GM12892 (cell line): ENCODE results near the gene INTS12.
A peak's percentile ranks its signal among the peaks of the same experiment; 100 is the strongest.

Source experiments
- DNase-seq: peaks from one replicate; pipeline ENCODE4 v3.0.0; 2011; ENCODE audit not compliant: insufficient read length
- FAIRE-seq: peaks from 2 replicates; lab custom pipeline; 2011; peaks lifted over from hg19 to GRCh38; lab: Jason Lieb, UNC
- POLR2A ChIP-seq: IDR thresholded peaks from 2 replicates; pipeline ENCODE4 v1.6.1; 2011; ENCODE audit warnings: low read depth, low read length, control low read depth
- POLR2AphosphoS5 ChIP-seq: IDR thresholded peaks from 2 replicates; pipeline ENCODE4 v1.6.1; 2011; ENCODE audit warnings: low read depth, low read length, control low read depth
- TAF1 ChIP-seq: IDR thresholded peaks from 2 replicates; pipeline ENCODE4 v1.6.1; 2011; ENCODE audit warnings: low read depth, mild to moderate bottlenecking, control low read depth, low read length, borderline replicate concordance

Gene INTS12

DNA sequence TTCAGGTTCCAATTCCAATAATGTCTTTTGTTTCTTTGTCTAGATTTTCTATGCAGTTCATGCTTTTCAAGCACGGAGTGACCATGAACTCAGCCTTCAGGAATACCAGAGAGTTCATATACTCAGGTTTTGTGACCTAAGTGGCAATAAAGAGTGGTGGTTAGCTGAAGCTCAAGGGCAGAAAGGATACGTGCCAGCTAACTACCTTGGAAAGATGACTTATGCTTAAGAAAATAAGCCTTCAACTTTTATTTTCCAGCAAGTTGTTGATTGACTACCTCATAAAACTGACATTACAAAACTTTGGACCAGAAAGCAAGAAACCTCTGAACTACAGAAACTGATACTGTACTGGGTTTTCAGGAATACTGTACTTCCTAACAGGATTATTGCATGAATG lies 30.8 kb downstream of the INTS12 start:
- DNase-seq (no peak), FAIRE-seq (no peak)
- no peak for TF ChIP-seq POLR2A
- TF ChIP-seq TAF1, result no peak
- TF ChIP-seq POLR2AphosphoS5, result no peak

GRCh38 chr4:105674011-105674410 lies 34.5 kb downstream of the INTS12 start:
- FAIRE-seq (no peak), DNase-seq (no peak)
- TF ChIP-seq POLR2A, result no peak

GRCh38 chr4:105671301-105671700 lies 37.2 kb downstream of the INTS12 start:
- FAIRE-seq (no peak), DNase-seq (no peak)
- TF ChIP-seq POLR2A (no peak), POLR2AphosphoS5 (no peak), TAF1 (no peak)

GRCh38 chr4:105670684-105671083 lies 37.8 kb downstream of the INTS12 start:
- TF ChIP-seq POLR2AphosphoS5, result no peak
- no peak for TF ChIP-seq TAF1
- TF ChIP-seq POLR2A, result no peak
- no peak for FAIRE-seq
- DNase-seq, result no peak

DNA sequence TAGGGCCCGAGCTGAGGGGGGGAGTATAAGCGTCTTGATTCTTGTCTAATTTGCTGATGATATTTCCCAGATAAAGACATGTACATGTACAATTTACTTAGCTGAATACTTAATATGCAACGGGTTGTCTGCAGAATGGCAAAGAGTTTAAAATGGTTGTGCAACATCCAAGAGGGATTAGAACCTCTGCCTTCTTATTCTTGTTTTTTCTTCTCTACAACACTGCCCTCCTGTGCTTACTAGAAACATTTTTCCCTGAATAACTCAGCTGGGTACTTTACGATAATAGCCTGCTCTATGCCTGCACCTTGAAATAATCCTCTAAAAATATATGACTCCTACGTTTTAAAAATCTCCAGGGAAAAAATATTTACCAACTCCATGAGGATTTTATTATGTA lies 41.8 kb downstream of the INTS12 start:
- TF ChIP-seq POLR2AphosphoS5 (no peak), TAF1 (no peak), POLR2A (no peak)
- peak; percentile 27 for FAIRE-seq
- DNase-seq, result no peak

DNA sequence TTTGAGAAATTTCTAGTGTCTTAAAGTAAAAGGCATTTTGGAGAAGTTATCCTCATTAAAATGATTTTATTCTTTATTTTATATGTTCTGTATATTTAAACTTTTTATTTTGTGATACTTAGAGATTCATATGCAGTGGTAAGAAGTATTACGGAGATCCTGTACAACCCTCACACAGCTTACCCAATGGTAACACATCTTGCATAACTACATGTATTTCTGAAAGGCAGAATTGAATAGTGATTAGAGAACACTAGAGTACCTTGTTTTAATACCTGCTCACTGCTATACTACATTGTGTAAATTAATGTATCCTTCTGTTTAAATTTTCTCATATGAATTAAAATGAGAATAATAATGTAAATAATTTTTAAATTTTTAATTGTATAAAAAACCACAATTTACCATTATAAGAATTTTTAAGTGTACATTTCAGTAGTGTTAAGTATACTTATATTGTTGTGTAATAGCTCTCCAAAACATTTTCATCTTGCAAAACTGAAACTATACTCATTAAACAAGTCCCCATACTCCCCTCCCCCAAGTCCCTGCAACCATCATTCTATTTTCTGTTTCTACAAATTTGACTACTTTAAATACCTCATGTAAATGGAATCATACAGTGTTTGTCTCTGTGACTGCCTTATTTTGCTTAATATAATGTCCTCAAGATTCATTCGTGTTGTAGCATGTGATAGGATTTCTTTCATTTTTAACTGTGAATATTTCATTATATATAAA lies 45.4 kb downstream of the INTS12 start:
- no peak for TF ChIP-seq TAF1
- no peak for TF ChIP-seq POLR2AphosphoS5
- no peak for TF ChIP-seq POLR2A
- DNase-seq (no peak), FAIRE-seq (no peak)

DNA sequence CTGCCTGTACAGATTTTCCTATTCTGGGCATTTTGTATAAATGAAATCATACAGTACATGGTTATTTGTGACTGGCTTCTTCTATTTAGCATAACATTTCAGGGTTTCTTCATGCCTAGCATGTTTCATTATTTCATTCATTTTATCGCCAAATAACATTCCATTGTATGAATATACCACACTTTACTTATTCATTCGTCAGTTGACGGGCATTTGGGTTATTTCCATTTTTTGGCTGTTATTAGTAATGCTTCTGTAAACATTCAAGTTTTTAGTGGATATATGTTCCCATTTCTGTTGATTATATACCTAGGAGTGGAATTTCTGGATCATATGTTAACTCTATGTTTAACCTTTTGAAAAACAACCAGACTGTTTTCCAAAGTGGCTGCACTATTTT lies 47.5 kb downstream of the INTS12 start:
- FAIRE-seq (no peak), DNase-seq (no peak)
- TF ChIP-seq POLR2A, result no peak
- TF ChIP-seq TAF1, result no peak
- TF ChIP-seq POLR2AphosphoS5, result no peak

GRCh38 chr4:105659190-105659589 lies 49.3 kb downstream of the INTS12 start:
- TF ChIP-seq TAF1, result no peak
- no peak for TF ChIP-seq POLR2A
- no peak for TF ChIP-seq POLR2AphosphoS5
- no peak for DNase-seq
- no peak for FAIRE-seq

- TF ChIP-seq TAF1 (no peak), POLR2A (no peak), POLR2AphosphoS5 (no peak)
- FAIRE-seq, result no peak
Measured at GRCh38 chr4:105657117-105657765, 51.2 kb downstream of the INTS12 start.

GRCh38 chr4:105652286-105652888 lies 56.1 kb downstream of the INTS12 start:
- no peak for DNase-seq
- no peak for TF ChIP-seq TAF1
- TF ChIP-seq POLR2A, result no peak
- no peak for TF ChIP-seq POLR2AphosphoS5

More at GRCh38 chr4:105657117-105657765, 51.2 kb downstream of the INTS12 start:
- DNase-seq, result no peak

DNA sequence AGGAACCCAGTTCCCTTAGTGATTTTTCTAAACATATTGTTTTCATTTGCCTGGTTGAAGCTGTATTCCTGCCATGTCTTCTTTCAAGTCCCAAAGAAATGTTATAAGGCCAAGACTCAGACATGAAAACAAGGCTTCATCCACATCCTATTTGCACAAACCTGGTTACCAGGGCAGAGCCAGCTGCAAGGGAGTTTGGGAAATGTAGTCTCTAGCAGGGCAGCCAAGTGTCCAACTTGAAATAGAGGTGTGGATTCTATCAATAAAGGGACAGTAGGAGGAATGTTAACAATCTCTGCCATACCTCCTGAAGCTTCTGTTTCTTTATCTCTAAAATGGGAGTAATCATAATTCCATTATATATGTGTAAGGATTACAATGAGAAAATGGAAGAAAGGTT lies 56.6 kb downstream of the INTS12 start:
- TF ChIP-seq POLR2AphosphoS5 (no peak), POLR2A (no peak), TAF1 (no peak)
- no peak for DNase-seq
- no peak for FAIRE-seq

More at GRCh38 chr4:105652286-105652888, 56.1 kb downstream of the INTS12 start:
- no peak for FAIRE-seq

- FAIRE-seq (no peak), DNase-seq (no peak)
- TF ChIP-seq TAF1 (no peak), POLR2AphosphoS5 (no peak), POLR2A (no peak)
Measured at GRCh38 chr4:105650190-105650589, 58.3 kb downstream of the INTS12 start.
